ENCODE results near the gene SKIC8.

The SKIC8 gene

GRCh38 chr15:78282324-78282723, 17.1 kb downstream of the SKIC8 start:
- Histone ChIP-seq H3K4me3 (ENCODE audit: low read length) (no peak overlapping the region), H3K4me2 (ENCODE audit: low read length) (no peak overlapping the region), H3K79me2 (ENCODE audit: low read length) (no peaks in the 10 kb centered on the region), H3K27me3 (ENCODE audit: low read depth, low read length) (no peaks in the 10 kb centered on the region), H2AFZ (ENCODE audit: low read depth, low read length) (no peak overlapping the region), H3K9ac (ENCODE audit: low read length) (no peak overlapping the region), H3K27ac (ENCODE audit: low read length) (no peak overlapping the region), H3K4me1 (ENCODE audit: low read length) (no peaks in the 10 kb centered on the region), H3K9me3 (ENCODE audit: insufficient read depth, low read length) (no peaks in the 10 kb centered on the region), H4K20me1 (ENCODE audit: insufficient read depth, low read length) (no peaks in the 10 kb centered on the region), H3K36me3 (replicated peaks; ENCODE audit: low read depth, low read length) (peaks cover 28% of the 10 kb centered on the region)
- no peak for TF ChIP-seq CTCF (IDR thresholded peaks at IDR 0.05; ENCODE audit: low read depth, low read length)
- no peak for TF ChIP-seq EZH2phosphoT487 (IDR thresholded peaks at IDR 0.05; ENCODE audit: low read depth)

- Histone ChIP-seq H3K27ac (ENCODE audit: low read length) (no peak overlapping the region), H4K20me1 (ENCODE audit: insufficient read depth, low read length) (no peaks in the 10 kb centered on the region), H3K27me3 (ENCODE audit: low read depth, low read length) (no peaks in the 10 kb centered on the region), H3K4me2 (ENCODE audit: low read length) (no peak overlapping the region), H3K9ac (ENCODE audit: low read length) (no peak overlapping the region), H3K9me3 (ENCODE audit: insufficient read depth, low read length) (no peaks in the 10 kb centered on the region), H3K4me1 (ENCODE audit: low read length) (no peaks in the 10 kb centered on the region), H3K79me2 (ENCODE audit: low read length) (no peaks in the 10 kb centered on the region), H3K36me3 (replicated peaks; ENCODE audit: low read depth, low read length) (peaks cover 17% of the 10 kb centered on the region), H2AFZ (ENCODE audit: low read depth, low read length) (no peak overlapping the region), H3K4me3 (ENCODE audit: low read length) (no peak overlapping the region)
- TF ChIP-seq CTCF (IDR thresholded peaks at IDR 0.05; ENCODE audit: low read depth, low read length) (no peak), EZH2phosphoT487 (IDR thresholded peaks at IDR 0.05; ENCODE audit: low read depth) (no peak)
These were observed 18.9 kb downstream of the SKIC8 start for GRCh38 chr15:78280319-78281072.

- no peak overlapping the region for H3K9ac ChIP-seq (ENCODE audit: low read length)
- H3K9me3 ChIP-seq (ENCODE audit: insufficient read depth, low read length): no peaks in the 10 kb centered on the region
- H3K27me3 ChIP-seq (ENCODE audit: low read depth, low read length): no peaks in the 10 kb centered on the region
- no peak for TF ChIP-seq CTCF (IDR thresholded peaks at IDR 0.05; ENCODE audit: low read depth, low read length)
- no peak for TF ChIP-seq EZH2phosphoT487 (IDR thresholded peaks at IDR 0.05; ENCODE audit: low read depth)
- H3K4me1 ChIP-seq (ENCODE audit: low read length): no peaks in the 10 kb centered on the region
- no peak overlapping the region for H2AFZ ChIP-seq (ENCODE audit: low read depth, low read length)
- H3K79me2 ChIP-seq (ENCODE audit: low read length): no peaks in the 10 kb centered on the region
- H3K27ac ChIP-seq (ENCODE audit: low read length): no peak overlapping the region
- H3K36me3 ChIP-seq (replicated peaks; ENCODE audit: low read depth, low read length): peaks cover 4% of the 10 kb centered on the region
- no peak overlapping the region for H3K4me2 ChIP-seq (ENCODE audit: low read length)
- H4K20me1 ChIP-seq (ENCODE audit: insufficient read depth, low read length): no peaks in the 10 kb centered on the region
- no peak overlapping the region for H3K4me3 ChIP-seq (ENCODE audit: low read length)
These were observed 23.1 kb downstream of the SKIC8 start for GRCh38 chr15:78276064-78276943.

GRCh38 chr15:78274994-78275393, 24.4 kb downstream of the SKIC8 start:
- Histone ChIP-seq H3K27me3 (ENCODE audit: low read depth, low read length) (0 out of 2 replicates have a peak, but pooled peaks cover 3% of the 10 kb centered on the region), H4K20me1 (ENCODE audit: insufficient read depth, low read length) (no peaks in the 10 kb centered on the region), H2AFZ (ENCODE audit: low read depth, low read length) (no peak overlapping the region), H3K27ac (ENCODE audit: low read length) (no peak overlapping the region), H3K9ac (ENCODE audit: low read length) (no peak overlapping the region), H3K4me1 (ENCODE audit: low read length) (no peaks in the 10 kb centered on the region), H3K9me3 (ENCODE audit: insufficient read depth, low read length) (no peaks in the 10 kb centered on the region), H3K4me2 (ENCODE audit: low read length) (no peak overlapping the region), H3K4me3 (ENCODE audit: low read length) (no peak overlapping the region), H3K79me2 (ENCODE audit: low read length) (no peaks in the 10 kb centered on the region), H3K36me3 (replicated peaks; ENCODE audit: low read depth, low read length) (no peaks in the 10 kb centered on the region)
- TF ChIP-seq CTCF (IDR thresholded peaks at IDR 0.05; ENCODE audit: low read depth, low read length): no peak
- no peak for TF ChIP-seq EZH2phosphoT487 (IDR thresholded peaks at IDR 0.05; ENCODE audit: low read depth)

Measured in OCI-LY3 (cell line).